WTC11 (cell line): ENCODE data around the gene USH1G. TPM values are rescaled to one million over a fixed set of nuclear protein-coding genes. Genes with fewer than 3 reads are reported as not detected.
A peak's percentile ranks its signal among the peaks of the same experiment; 100 is the strongest.

Experiments
- ATAC-seq: fragments of 200-7000 bp; cut with Tn5 transposase; 2 replicates; pipeline ENCODE4 v1.10.0; 2021; ENCODE audit warnings: mild to moderate bottlenecking, moderate library complexity
- CTCF ChIA-PET: fragments of 300-600 bp; sonication (Branson Sonifier 250); formaldehyde crosslinking; loops from one replicate; lab custom pipeline; 2021; ENCODE audit warnings: antibody characterized with exemption; lab: Charles Lee
- POLR2A ChIA-PET: fragments of 350-600 bp; sonication (Branson Sonifier 250); formaldehyde crosslinking; loops from one replicate; lab custom pipeline; 2021; ENCODE audit warnings: antibody characterized with exemption; lab: Charles Lee
- DNase-seq: peaks from one replicate; pipeline ENCODE4 v3.0.0; 2021; ENCODE audit warnings: low spot score
- H3K27ac Mint-ChIP-seq: 2 replicates; pipeline ENCODE4 v1.8.0; 2021; ENCODE audit warnings: mixed read lengths
- H3K27me3 Mint-ChIP-seq: 2 replicates; pipeline ENCODE4 v1.8.0; 2021; ENCODE audit warnings: low read depth, mild to moderate bottlenecking, moderate library complexity, mixed read lengths
- H3K36me3 Mint-ChIP-seq: 2 replicates; pipeline ENCODE4 v1.8.0; 2021; ENCODE audit warnings: mixed read lengths
- H3K4me1 Mint-ChIP-seq: 2 replicates; pipeline ENCODE4 v1.8.0; 2022; ENCODE audit warnings: mixed read lengths
- H3K4me3 Mint-ChIP-seq: 2 replicates; pipeline ENCODE4 v1.8.0; 2021; ENCODE audit warnings: mild to moderate bottlenecking, moderate library complexity, mixed read lengths
- H3K9me3 Mint-ChIP-seq: 2 replicates; pipeline ENCODE4 v1.8.0; 2021; ENCODE audit warnings: mixed read lengths
- CBFB ChIP-seq: sonication (generic); formaldehyde crosslinking; IDR thresholded peaks from 2 replicates; pipeline ENCODE4 v1.8.1; 2022; ENCODE audit warnings: mild to moderate bottlenecking, low read depth, missing genetic modification reagents
- CREB1 ChIP-seq: sonication (generic); formaldehyde crosslinking; IDR thresholded peaks from 2 replicates; pipeline ENCODE4 v1.8.0; 2023; ENCODE audit warnings: mild to moderate bottlenecking, missing genetic modification reagents
- FOXJ3 ChIP-seq: sonication (generic); formaldehyde crosslinking; IDR thresholded peaks from 2 replicates; pipeline ENCODE4 v1.9.0; 2021; ENCODE audit warnings: missing genetic modification reagents, mild to moderate bottlenecking, borderline replicate concordance
- GTF2I ChIP-seq: fragments of 250-450 bp; sonication (Bioruptor Pico); conservative IDR thresholded peaks from 2 replicates; pipeline ENCODE4 v1.4.0; 2021; ENCODE audit warnings: mild to moderate bottlenecking
- JUN ChIP-seq: sonication (generic); formaldehyde crosslinking; IDR thresholded peaks from 2 replicates; pipeline ENCODE4 v1.8.0; 2023; ENCODE audit warnings: mild to moderate bottlenecking, missing genetic modification reagents
- NFYB ChIP-seq: sonication (generic); formaldehyde crosslinking; conservative IDR thresholded peaks from 2 replicates; pipeline ENCODE4 v1.8.0; 2022; ENCODE audit warnings: low read depth, missing genetic modification reagents
- RORB ChIP-seq: fragments of 250-450 bp; sonication (Bioruptor Pico); IDR thresholded peaks from 2 replicates; pipeline ENCODE4 v1.9.0; 2021; ENCODE audit warnings: mild to moderate bottlenecking
- SP1 ChIP-seq: sonication (generic); formaldehyde crosslinking; conservative IDR thresholded peaks from 2 replicates; pipeline ENCODE4 v1.8.1; 2022; ENCODE audit warnings: missing genetic modification reagents
- ZNF423 ChIP-seq: fragments of 250-450 bp; sonication (Bioruptor Pico); IDR thresholded peaks from 2 replicates; pipeline ENCODE4 v2.1.2; 2022; ENCODE audit warnings: mild to moderate bottlenecking, moderate library complexity
- total RNA-seq: library from RNA; stranded (reverse); gene quantifications from 3 replicates; pipeline ENCODE4 v1.2.3, GENCODE V29; 2021
- TF ChIP-seq, protein P1 (sequence below): sonication (generic); formaldehyde crosslinking; IDR thresholded peaks from 2 replicates; pipeline ENCODE4 v1.8.1; 2022; ENCODE audit warnings: mild to moderate bottlenecking, moderate library complexity, missing genetic modification reagents
- TF ChIP-seq, protein P2 (sequence below): sonication (generic); formaldehyde crosslinking; IDR thresholded peaks from 2 replicates; pipeline ENCODE4 v1.8.1; 2022; ENCODE audit warnings: low read depth, mild to moderate bottlenecking, moderate library complexity, missing genetic modification reagents, borderline replicate concordance
- TF ChIP-seq, protein P3 (sequence below): fragments of 200-600 bp; IDR thresholded peaks from 2 replicates; pipeline ENCODE4 v1.8.0; 2022; ENCODE audit warnings: antibody characterized with exemption
- TF ChIP-seq, protein P4 (sequence below): sonication (generic); formaldehyde crosslinking; IDR thresholded peaks from 2 replicates; pipeline ENCODE4 v1.8.0; 2022; ENCODE audit warnings: missing genetic modification reagents

The USH1G gene
- total RNA-seq, 1 experiment from 2014 or later: 1.9 TPM

DNA sequence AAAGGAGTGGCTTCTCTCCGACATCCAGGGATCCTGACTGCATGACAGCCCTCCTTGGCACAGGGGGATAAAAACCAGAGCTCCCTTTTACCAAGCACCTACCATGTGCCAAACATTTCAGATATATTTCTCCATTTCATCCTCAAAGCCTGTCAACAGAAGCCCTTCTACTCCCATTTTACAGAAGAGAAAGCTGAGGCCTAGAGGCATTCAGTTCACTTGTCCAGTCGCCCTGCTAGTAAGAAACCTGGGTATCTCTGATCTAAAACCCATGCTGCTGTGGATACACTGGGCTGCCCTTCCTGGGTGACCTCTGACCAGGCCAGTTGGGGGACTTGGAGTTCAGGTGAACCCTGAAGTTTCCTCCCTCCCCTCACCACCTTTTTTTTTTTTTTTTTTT lies 44.4 kb downstream of the USH1G start:
- peaks cover 12% of the 10 kb centered on the region for H3K4me1 Mint-ChIP-seq
- no peaks in the 10 kb centered on the region for H3K36me3 Mint-ChIP-seq
- TF ChIP-seq, protein P1, sequence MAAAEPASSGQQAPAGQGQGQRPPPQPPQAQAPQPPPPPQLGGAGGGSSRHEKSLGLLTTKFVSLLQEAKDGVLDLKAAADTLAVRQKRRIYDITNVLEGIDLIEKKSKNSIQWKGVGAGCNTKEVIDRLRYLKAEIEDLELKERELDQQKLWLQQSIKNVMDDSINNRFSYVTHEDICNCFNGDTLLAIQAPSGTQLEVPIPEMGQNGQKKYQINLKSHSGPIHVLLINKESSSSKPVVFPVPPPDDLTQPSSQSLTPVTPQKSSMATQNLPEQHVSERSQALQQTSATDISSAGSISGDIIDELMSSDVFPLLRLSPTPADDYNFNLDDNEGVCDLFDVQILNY (CRISPR knock-in tag): no peak
- TF ChIP-seq SP1 (CRISPR knock-in tag) (no peak), JUN (CRISPR knock-in tag) (no peak), NFYB (CRISPR knock-in tag) (no peak), ZNF423 (CRISPR knock-in tag) (no peak)
- TF ChIP-seq, protein P2, sequence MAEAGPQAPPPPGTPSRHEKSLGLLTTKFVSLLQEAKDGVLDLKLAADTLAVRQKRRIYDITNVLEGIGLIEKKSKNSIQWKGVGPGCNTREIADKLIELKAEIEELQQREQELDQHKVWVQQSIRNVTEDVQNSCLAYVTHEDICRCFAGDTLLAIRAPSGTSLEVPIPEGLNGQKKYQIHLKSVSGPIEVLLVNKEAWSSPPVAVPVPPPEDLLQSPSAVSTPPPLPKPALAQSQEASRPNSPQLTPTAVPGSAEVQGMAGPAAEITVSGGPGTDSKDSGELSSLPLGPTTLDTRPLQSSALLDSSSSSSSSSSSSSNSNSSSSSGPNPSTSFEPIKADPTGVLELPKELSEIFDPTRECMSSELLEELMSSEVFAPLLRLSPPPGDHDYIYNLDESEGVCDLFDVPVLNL (CRISPR knock-in tag): no peak
- TF ChIP-seq, protein P3, sequence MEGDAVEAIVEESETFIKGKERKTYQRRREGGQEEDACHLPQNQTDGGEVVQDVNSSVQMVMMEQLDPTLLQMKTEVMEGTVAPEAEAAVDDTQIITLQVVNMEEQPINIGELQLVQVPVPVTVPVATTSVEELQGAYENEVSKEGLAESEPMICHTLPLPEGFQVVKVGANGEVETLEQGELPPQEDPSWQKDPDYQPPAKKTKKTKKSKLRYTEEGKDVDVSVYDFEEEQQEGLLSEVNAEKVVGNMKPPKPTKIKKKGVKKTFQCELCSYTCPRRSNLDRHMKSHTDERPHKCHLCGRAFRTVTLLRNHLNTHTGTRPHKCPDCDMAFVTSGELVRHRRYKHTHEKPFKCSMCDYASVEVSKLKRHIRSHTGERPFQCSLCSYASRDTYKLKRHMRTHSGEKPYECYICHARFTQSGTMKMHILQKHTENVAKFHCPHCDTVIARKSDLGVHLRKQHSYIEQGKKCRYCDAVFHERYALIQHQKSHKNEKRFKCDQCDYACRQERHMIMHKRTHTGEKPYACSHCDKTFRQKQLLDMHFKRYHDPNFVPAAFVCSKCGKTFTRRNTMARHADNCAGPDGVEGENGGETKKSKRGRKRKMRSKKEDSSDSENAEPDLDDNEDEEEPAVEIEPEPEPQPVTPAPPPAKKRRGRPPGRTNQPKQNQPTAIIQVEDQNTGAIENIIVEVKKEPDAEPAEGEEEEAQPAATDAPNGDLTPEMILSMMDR: no peak
- no peak overlapping the region for H3K27ac Mint-ChIP-seq
- H3K9me3 Mint-ChIP-seq: no peaks in the 10 kb centered on the region
- POLR2A ChIA-PET: no interaction called here
- DNase-seq: no peak
- CTCF ChIA-PET: interaction anchor here (1.0 to 1.4 kb wide), 5 partner anchors 14 to 134 kb away, joined by 3 to 6 read pairs (median 3); no protein-coding TSS in a partner anchor
- H3K4me3 Mint-ChIP-seq: no peak overlapping the region
- ATAC-seq: no peak
- H3K27me3 Mint-ChIP-seq: peaks cover 5% of the 10 kb centered on the region; the same call in 1 of the 2 replicates

DNA sequence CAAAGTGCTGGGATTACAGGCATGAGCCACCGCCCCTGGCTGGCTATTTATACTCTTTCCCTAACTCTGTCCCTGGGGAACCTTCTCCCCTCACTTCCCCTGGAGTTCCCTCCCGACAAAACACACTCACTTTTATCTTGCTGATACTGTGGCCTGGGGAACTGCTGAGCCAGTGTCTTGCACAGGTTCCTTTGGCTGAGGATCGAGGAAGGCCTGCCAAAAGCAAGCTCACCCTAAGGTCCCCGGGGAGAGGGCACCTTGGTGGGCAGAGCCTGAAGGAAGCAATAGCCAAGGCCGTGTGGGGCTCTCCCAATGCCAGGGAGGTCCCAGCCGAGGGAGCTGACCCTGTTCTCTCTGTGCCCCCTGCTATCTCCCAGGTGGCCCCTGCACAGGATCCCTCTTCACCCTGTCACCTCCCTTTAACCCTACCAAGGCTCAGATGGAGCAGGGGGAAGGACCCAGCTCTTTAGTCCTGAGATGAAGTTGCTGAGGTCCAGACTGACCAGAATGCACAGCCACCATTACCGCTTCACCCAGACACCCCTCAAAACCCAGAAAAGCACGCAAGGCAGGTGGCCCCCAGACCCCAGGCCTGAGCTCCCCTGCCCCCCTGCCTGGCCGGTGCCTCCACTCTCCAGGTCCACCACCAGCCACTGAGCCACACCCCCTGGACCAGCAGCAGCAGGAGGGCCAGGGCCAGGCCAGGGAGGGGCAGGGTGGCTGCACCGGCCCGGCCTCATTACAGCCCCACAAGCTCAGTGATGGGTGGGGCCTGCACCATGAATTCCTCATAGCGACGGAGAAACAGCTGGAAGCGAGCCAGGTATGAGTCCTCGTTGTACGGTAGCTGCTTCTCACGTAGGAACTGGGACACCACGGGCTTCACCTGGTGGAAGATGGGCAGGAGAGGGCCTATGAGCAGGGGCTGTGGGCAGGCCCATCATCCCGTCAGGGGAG lies 45.2 kb downstream of the USH1G start:
- no peak overlapping the region for H3K4me3 Mint-ChIP-seq
- no peaks in the 10 kb centered on the region for H3K36me3 Mint-ChIP-seq
- no peaks in the 10 kb centered on the region for H3K9me3 Mint-ChIP-seq
- TF ChIP-seq, protein P4, sequence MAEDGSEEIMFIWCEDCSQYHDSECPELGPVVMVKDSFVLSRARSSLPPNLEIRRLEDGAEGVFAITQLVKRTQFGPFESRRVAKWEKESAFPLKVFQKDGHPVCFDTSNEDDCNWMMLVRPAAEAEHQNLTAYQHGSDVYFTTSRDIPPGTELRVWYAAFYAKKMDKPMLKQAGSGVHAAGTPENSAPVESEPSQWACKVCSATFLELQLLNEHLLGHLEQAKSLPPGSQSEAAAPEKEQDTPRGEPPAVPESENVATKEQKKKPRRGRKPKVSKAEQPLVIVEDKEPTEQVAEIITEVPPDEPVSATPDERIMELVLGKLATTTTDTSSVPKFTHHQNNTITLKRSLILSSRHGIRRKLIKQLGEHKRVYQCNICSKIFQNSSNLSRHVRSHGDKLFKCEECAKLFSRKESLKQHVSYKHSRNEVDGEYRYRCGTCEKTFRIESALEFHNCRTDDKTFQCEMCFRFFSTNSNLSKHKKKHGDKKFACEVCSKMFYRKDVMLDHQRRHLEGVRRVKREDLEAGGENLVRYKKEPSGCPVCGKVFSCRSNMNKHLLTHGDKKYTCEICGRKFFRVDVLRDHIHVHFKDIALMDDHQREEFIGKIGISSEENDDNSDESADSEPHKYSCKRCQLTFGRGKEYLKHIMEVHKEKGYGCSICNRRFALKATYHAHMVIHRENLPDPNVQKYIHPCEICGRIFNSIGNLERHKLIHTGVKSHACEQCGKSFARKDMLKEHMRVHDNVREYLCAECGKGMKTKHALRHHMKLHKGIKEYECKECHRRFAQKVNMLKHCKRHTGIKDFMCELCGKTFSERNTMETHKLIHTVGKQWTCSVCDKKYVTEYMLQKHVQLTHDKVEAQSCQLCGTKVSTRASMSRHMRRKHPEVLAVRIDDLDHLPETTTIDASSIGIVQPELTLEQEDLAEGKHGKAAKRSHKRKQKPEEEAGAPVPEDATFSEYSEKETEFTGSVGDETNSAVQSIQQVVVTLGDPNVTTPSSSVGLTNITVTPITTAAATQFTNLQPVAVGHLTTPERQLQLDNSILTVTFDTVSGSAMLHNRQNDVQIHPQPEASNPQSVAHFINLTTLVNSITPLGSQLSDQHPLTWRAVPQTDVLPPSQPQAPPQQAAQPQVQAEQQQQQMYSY: no peak
- no peak for TF ChIP-seq FOXJ3 (CRISPR knock-in tag)
- no peak for TF ChIP-seq RORB
- no peak for TF ChIP-seq CREB1
- TF ChIP-seq GTF2I (CRISPR knock-in tag): no peak
- TF ChIP-seq CBFB (CRISPR knock-in tag): no peak
- CTCF ChIA-PET: interaction anchor here (1.0 to 1.4 kb wide), 5 partner anchors 14 to 134 kb away, joined by 3 to 6 read pairs (median 3); no protein-coding TSS in a partner anchor
- ATAC-seq: no peak
- H3K27ac Mint-ChIP-seq: peak overlapping the region; percentile 71
- POLR2A ChIA-PET: no interaction called here
- peaks cover 5% of the 10 kb centered on the region; the same call in 1 of the 2 replicates for H3K27me3 Mint-ChIP-seq
- no peak for DNase-seq
- peaks cover 7% of the 10 kb centered on the region for H3K4me1 Mint-ChIP-seq
